ENCODE results near the gene PRPF18. TPM values are rescaled to one million over a fixed set of nuclear protein-coding genes. Genes with fewer than 3 reads are reported as not detected.

The PRPF18 gene
- total RNA-seq, 4 donors from 2014 or later: 19.8 to 42.4 (median 32.3) TPM

DNA sequence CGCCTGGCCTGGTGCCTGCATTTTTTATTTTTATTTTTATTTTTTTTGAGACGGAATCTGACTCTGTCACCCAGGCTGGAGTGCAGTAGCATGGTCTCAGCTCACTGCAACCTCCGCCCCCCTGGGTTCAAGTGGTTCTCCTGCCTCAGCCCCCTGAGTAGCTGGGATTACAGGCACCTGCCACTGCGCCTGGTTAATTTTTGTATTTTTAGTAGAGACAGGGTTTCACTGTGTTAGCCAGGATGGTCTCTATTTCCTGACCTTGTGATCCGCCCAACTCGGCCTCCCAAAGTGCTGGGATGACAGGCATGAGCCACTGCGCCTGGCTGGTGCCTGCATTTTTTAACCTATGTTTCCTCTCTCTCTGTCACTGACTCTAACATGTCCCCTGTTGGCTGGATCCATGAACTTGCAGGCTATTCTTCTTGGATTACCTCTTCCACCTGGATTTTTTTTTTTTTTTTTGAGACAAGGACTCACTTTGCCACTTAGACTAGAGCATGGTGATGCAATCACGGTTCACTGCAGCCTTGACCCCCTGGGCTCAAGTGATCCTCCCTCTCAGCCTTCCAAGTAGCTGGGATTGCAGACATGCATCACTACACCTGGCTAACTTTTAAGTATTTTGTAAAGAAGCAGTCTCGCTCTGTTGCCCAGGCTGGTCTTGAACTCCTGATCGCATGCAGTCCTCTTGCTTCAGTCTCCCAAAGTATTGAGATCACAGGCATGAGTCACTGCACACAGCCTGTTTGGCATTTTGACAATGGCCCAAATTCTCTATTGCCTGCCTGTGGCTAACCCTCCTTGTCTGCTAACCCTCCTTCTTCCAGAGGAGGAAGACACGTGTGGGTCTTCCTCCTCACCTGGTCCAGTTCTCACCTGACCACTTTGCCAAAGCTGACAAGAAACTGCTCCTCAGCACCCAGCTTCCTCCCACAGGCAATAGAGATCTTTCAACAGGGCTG lies 23.0 kb upstream of the PRPF18 start:
- no peak for DNase-seq
- 90 to 96% methylated on average over 5 to 11 of the region's 11 CpGs for WGBS, 2 donors (ENCODE audit: low coverage in 1 of 2)
- intact Hi-C loops (cut with DNase I; ENCODE audit: low total_unique reads): no loop called here

DNA sequence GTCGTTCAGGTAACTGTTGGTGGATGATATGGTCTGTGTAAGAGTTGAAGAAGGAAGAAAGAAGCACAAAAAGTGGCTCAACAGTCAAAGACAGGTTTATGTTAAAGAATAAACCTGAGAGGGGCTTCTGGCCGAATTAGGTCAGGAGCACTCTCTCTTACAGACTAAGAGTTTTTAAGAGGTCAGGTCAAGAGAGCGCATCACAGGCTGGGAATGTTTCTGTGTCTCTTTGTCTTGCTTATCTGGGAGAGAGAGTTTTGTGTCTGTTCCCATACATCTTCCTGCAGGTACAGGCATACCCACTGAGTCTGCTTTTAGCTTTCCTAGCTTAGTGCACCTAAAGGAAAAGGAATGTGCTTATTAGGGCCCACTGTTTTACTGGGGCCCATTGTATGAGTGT lies 22.2 kb upstream of the PRPF18 start:
- no peak for DNase-seq
- intact Hi-C loops (cut with DNase I; ENCODE audit: low total_unique reads): no loop called here
- WGBS, 2 donors (ENCODE audit: low coverage in 1 of 2): 80 to 85% methylated on average over 3 of the region's 3 CpGs
- no peaks in the 10 kb centered on the region for H3K9me3 ChIP-seq
- H3K4me3 ChIP-seq: no peak overlapping the region
- in situ Hi-C loops (cut with MboI; ENCODE audit: low pct_ligation_motif_present in 1 of 4, low pct_unique_long_range_greater_than_20kb in 1 of 4, low sequenced_read_pairs in 3 of 4): no loop called here
- H3K27ac ChIP-seq: no peak overlapping the region
- H3K27me3 ChIP-seq: no peaks in the 10 kb centered on the region
- no peaks in the 10 kb centered on the region for H3K36me3 ChIP-seq
- TF ChIP-seq POLR2A (IDR thresholded peaks at IDR 0.05) (no peak), POLR2AphosphoS5 (IDR thresholded peaks at IDR 0.05) (no peak), EP300 (IDR thresholded peaks at IDR 0.05; ENCODE audit: low read depth) (no peak)
- TF ChIP-seq, protein P1, sequence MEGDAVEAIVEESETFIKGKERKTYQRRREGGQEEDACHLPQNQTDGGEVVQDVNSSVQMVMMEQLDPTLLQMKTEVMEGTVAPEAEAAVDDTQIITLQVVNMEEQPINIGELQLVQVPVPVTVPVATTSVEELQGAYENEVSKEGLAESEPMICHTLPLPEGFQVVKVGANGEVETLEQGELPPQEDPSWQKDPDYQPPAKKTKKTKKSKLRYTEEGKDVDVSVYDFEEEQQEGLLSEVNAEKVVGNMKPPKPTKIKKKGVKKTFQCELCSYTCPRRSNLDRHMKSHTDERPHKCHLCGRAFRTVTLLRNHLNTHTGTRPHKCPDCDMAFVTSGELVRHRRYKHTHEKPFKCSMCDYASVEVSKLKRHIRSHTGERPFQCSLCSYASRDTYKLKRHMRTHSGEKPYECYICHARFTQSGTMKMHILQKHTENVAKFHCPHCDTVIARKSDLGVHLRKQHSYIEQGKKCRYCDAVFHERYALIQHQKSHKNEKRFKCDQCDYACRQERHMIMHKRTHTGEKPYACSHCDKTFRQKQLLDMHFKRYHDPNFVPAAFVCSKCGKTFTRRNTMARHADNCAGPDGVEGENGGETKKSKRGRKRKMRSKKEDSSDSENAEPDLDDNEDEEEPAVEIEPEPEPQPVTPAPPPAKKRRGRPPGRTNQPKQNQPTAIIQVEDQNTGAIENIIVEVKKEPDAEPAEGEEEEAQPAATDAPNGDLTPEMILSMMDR (IDR thresholded peaks at IDR 0.05): no peak
- no peaks in the 10 kb centered on the region for H3K4me1 ChIP-seq

More for the DNA sequence above, 23.0 kb upstream of the PRPF18 start:
- H3K4me3 ChIP-seq: no peak overlapping the region
- H3K27me3 ChIP-seq: no peaks in the 10 kb centered on the region
- TF ChIP-seq, protein P1 (IDR thresholded peaks at IDR 0.05): no peak
- TF ChIP-seq POLR2A (IDR thresholded peaks at IDR 0.05) (no peak), EP300 (IDR thresholded peaks at IDR 0.05; ENCODE audit: low read depth) (no peak), POLR2AphosphoS5 (IDR thresholded peaks at IDR 0.05) (no peak)
- no peak overlapping the region for H3K27ac ChIP-seq
- H3K9me3 ChIP-seq: no peaks in the 10 kb centered on the region
- H3K36me3 ChIP-seq: no peaks in the 10 kb centered on the region
- in situ Hi-C loops (cut with MboI; ENCODE audit: low pct_ligation_motif_present in 1 of 4, low pct_unique_long_range_greater_than_20kb in 1 of 4, low sequenced_read_pairs in 3 of 4): no loop called here
- H3K4me1 ChIP-seq: no peaks in the 10 kb centered on the region

DNA sequence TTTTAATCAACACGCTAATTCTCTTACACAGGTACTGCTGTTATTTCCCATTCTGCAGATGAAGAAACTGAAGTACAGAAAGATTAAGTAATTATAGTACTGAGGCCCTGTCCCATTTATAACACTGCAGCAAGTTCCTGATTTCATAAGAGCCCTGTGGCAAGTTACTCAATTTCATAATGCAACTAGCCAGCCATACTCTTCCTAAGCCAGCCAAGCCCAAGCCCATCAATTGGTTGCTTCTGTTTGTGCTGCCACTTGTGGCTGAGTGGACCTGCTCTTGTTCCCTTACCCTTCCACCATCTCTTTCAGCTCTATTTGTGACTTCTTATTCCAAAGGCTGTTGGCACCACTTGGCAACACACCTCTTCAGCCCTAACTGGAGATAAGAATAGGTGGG lies 19.7 kb upstream of the PRPF18 start:
- Histone ChIP-seq H3K27ac (no peak overlapping the region), H3K9me3 (no peaks in the 10 kb centered on the region), H3K36me3 (no peaks in the 10 kb centered on the region), H3K4me1 (no peaks in the 10 kb centered on the region), H3K4me3 (no peak overlapping the region), H3K27me3 (no peaks in the 10 kb centered on the region)
- intact Hi-C loops (cut with DNase I; ENCODE audit: low total_unique reads) (no loop called here), in situ Hi-C loops (cut with MboI; ENCODE audit: low pct_ligation_motif_present in 1 of 4, low pct_unique_long_range_greater_than_20kb in 1 of 4, low sequenced_read_pairs in 3 of 4) (no loop called here)
- TF ChIP-seq POLR2A (IDR thresholded peaks at IDR 0.05): no peak
- TF ChIP-seq, protein P1 (IDR thresholded peaks at IDR 0.05): no peak
- TF ChIP-seq EP300 (IDR thresholded peaks at IDR 0.05; ENCODE audit: low read depth): no peak
- no peak for TF ChIP-seq POLR2AphosphoS5 (IDR thresholded peaks at IDR 0.05)
- 83 to 88% methylated on average over 1 of the region's 1 CpG for WGBS, 2 donors (ENCODE audit: low coverage in 1 of 2)
- no peak for DNase-seq

DNA sequence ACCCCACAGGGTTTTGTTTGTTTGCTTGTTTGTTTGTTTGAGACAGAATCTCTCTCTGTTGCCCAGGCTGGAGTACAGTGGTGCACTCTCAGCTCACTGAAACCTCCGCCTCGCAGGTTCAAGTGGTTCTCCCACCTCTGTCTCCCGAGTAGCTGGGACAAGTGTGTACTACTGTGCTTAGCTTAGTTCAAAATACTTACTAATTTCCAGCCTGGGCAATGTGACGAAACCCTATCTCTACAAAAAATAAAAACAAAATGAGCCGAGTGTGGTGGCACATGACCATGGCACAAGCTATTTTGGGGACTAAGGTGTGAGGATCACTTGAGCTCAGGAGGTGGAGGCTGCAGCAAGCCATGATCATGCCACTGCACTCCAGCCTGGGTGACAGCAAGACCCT lies 15.2 kb upstream of the PRPF18 start:
- Histone ChIP-seq H3K36me3 (no peaks in the 10 kb centered on the region), H3K4me1 (no peaks in the 10 kb centered on the region), H3K27ac (no peak overlapping the region), H3K9me3 (no peaks in the 10 kb centered on the region), H3K4me3 (no peak overlapping the region), H3K27me3 (peaks cover 13% of the 10 kb centered on the region)
- intact Hi-C loops (cut with DNase I; ENCODE audit: low total_unique reads) (no loop called here), in situ Hi-C loops (cut with MboI; ENCODE audit: low pct_ligation_motif_present in 1 of 4, low pct_unique_long_range_greater_than_20kb in 1 of 4, low sequenced_read_pairs in 3 of 4) (no loop called here)
- TF ChIP-seq EP300 (IDR thresholded peaks at IDR 0.05; ENCODE audit: low read depth): no peak
- no peak for TF ChIP-seq POLR2A (IDR thresholded peaks at IDR 0.05)
- no peak for TF ChIP-seq POLR2AphosphoS5 (IDR thresholded peaks at IDR 0.05)
- TF ChIP-seq, protein P1 (IDR thresholded peaks at IDR 0.05): no peak
- WGBS, 2 donors (ENCODE audit: low coverage in 1 of 2): 54 to 55% methylated on average over 4 to 5 of the region's 5 CpGs
- DNase-seq: no peak
